ENCODE measurements around the gene ADARB1. TPM values are rescaled to one million over a fixed set of nuclear protein-coding genes. Genes with fewer than 3 reads are reported as not detected.

ADARB1 gene
- total RNA-seq, 1 experiment from 2014 or later, result 15.8 TPM

DNA sequence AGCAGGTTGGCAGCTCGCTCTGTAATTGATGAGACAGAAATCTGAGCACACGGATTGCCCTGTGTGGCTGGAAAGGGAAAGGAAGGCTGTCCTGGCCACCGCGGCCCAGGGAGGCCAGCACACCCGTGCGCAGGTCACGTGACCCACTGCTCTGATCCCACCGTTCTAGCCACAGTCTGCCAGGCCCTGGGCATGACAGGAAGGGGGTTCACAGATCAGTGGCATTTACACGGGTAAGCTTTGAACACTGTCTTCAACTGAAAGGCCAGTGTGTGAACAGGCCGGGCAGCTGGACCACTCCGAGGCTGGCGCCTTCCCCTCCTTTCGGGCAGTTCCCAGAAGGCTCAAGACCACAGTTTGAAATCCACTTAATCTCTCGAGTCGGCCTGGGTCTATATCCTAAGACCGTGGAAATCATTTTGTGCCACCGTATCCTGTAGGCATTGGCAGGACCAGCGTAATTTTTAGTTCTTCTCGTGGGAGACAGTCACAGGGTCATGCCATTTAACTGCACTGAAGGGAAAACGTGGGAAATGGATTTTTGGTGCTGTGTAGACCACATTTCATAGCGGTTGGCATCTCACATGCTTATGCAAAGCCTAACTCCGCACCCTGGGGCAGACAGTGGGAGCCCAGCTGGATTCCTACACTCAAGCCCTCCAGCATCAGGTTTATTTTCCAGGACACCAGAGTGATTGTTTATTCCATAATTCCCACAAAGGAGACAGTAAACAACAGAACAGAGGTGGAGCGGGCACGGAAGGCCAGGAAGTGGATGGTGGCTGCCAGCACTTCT lies 3.1 kb upstream of the ADARB1 start:
- Histone ChIP-seq H3K79me1 (ENCODE audit: insufficient read depth, low read depth, low read length, poor library complexity, severe bottlenecking) (no peaks in the 10 kb centered on the region), H2BK20ac (ENCODE audit: low read depth, low read length, poor library complexity, severe bottlenecking) (no peak overlapping the region), H3K9me3 (ENCODE audit: control insufficient read depth, low read depth, low read length) (no peaks in the 10 kb centered on the region), H3T11ph (ENCODE audit: low read length) (no peak overlapping the region), H3K4me2 (ENCODE audit: insufficient read depth, insufficient read length, low read length) (no peak overlapping the region), H2AK5ac (ENCODE audit: insufficient read length, low read length) (no peak overlapping the region), H3K23ac (ENCODE audit: insufficient read length, low read depth, low read length) (no peak overlapping the region), H2BK120ac (ENCODE audit: low read depth, low read length, poor library complexity, severe bottlenecking) (no peak overlapping the region), H3K79me2 (ENCODE audit: insufficient read depth, low read length) (no peaks in the 10 kb centered on the region), H3K4ac (ENCODE audit: low read depth, low read length) (no peak overlapping the region), H3K9ac (ENCODE audit: extremely low read depth, insufficient read length, low read length) (no peak overlapping the region), H3K56ac (ENCODE audit: insufficient read length, low read depth, low read length) (no peak overlapping the region), H2BK12ac (ENCODE audit: insufficient read length, low read depth, low read length) (no peak overlapping the region), H3K27me3 (ENCODE audit: insufficient read depth, low read length) (peaks cover 11% of the 10 kb centered on the region; the same call in 1 of the 2 replicates), H3K4me1 (ENCODE audit: insufficient read depth, low read length) (no peaks in the 10 kb centered on the region), H2BK15ac (ENCODE audit: low read depth, low read length) (no peak overlapping the region), H3K23me2 (ENCODE audit: insufficient read length, low read depth, low read length, poor library complexity, severe bottlenecking) (peaks cover 7% of the 10 kb centered on the region), H4K8ac (replicated peaks; ENCODE audit: insufficient read length, low read depth, low read length) (no peak overlapping the region), H4K5ac (ENCODE audit: insufficient read length, low read depth, low read length) (no peak overlapping the region), H3K18ac (ENCODE audit: insufficient read length, low read depth, low read length) (peak overlapping the region; percentile 18), H2AFZ (ENCODE audit: low read length) (no peak overlapping the region), H3K27ac (ENCODE audit: insufficient read length, low read depth, low read length) (no peak overlapping the region), H2BK5ac (ENCODE audit: insufficient read length, low read length) (no peak overlapping the region), H3K14ac (ENCODE audit: insufficient read depth, low read length) (no peak overlapping the region; the same call in 1 of the 2 replicates), H4K20me1 (ENCODE audit: control insufficient read depth, insufficient read depth, insufficient read length) (no peaks in the 10 kb centered on the region), H4K91ac (ENCODE audit: insufficient read length, low read depth, low read length) (no peak overlapping the region)
- H3K27ac Mint-ChIP-seq, result no peak overlapping the region
- peaks cover 0 to 3% of the 10 kb centered on the region in 2 experiments; a peak in 3 of 5 replicates for H3K9me3 Mint-ChIP-seq
- WGBS (ENCODE audit: extremely low coverage, insufficient read length, low lambda C conversion rate), result no CpG with 5 or more reads among the region's 24 CpGs
- peaks cover 13% of the 10 kb centered on the region for H3K27me3 Mint-ChIP-seq (ENCODE audit: low read depth)
- H3K36me3 Mint-ChIP-seq (ENCODE audit: insufficient read depth in 1 of 3, low read depth in 3 of 3), result peaks cover 0 to 2% (median 0%) of the 10 kb centered on the region in 3 experiments; a peak in 2 of 7 replicates
- no peak for DNase-seq
- peaks cover 25 to 26% of the 10 kb centered on the region in 2 experiments for H3K4me1 Mint-ChIP-seq
- TF ChIP-seq, protein P1, sequence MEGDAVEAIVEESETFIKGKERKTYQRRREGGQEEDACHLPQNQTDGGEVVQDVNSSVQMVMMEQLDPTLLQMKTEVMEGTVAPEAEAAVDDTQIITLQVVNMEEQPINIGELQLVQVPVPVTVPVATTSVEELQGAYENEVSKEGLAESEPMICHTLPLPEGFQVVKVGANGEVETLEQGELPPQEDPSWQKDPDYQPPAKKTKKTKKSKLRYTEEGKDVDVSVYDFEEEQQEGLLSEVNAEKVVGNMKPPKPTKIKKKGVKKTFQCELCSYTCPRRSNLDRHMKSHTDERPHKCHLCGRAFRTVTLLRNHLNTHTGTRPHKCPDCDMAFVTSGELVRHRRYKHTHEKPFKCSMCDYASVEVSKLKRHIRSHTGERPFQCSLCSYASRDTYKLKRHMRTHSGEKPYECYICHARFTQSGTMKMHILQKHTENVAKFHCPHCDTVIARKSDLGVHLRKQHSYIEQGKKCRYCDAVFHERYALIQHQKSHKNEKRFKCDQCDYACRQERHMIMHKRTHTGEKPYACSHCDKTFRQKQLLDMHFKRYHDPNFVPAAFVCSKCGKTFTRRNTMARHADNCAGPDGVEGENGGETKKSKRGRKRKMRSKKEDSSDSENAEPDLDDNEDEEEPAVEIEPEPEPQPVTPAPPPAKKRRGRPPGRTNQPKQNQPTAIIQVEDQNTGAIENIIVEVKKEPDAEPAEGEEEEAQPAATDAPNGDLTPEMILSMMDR (conservative IDR thresholded peaks at IDR 0.05), result no peak
- H3K4me3 Mint-ChIP-seq, result no peak overlapping the region
